ENCODE data around the gene CCZ1.
"Not testable (repeated sequence)": the region's sequence is repeated elsewhere in the genome, so short reads cannot be mapped to it uniquely, and the experiment has no call there.

The CCZ1 gene

GRCh38 chr7:5898480-5899224 is at the start of gene CCZ1:
Gene CCZ1, plus strand, starts transcription at chr7:5898733. Its CDS starts 67 bp downstream, at chr7:5898800.
- DNase-seq = peak; percentile 77

DNA sequence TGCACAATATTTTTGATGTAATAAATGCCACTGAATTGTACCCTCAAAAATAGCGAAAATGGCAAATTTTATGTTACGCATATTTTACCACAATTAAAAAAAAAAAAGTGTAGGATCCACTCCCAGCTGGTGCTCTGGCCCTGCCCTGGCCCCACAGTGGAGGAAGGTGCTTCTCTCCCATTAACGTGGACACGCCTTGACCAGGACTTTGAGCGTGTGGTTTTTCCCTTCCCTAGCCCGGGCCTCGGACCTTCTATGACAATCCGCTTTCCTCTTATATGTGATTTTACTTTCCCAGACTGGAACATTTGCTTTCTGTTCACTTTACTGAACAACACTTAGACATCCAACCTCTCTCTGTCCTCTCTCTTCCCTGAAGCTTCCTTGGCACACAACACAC is 47.6 kb upstream of the CCZ1 start:
- DNase-seq = no peak

- no peak for DNase-seq
These were observed 43.8 kb upstream of the CCZ1 start for GRCh38 chr7:5854738-5855137.

DNA sequence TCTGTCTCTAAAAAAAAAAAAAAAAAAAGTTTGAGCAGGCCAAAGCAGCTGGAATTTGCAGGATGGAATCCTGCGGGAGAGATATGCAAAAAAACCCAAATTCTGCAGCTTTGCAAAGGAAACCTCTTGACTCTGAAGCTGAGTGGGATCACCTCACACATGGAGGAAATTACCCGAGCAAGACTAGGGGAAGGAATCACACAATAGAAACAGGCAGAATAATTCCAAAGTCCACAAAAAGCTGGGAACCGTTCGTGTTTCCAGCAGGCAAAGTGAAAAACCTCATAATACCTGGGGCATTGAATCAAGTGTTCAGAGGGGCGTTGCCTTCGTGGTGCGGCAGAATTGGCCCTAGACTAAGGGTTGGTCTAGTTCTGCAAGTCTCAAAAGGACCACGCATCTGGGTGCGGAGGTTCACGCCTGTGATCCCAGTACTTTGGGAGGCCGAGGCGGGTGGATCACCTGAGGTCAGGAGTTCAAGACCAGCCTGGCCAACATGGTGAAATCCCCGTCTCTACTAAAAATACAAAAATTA is 41.4 kb upstream of the CCZ1 start:
- not testable (repeated sequence) for DNase-seq

- peak; percentile 18 for DNase-seq
These were observed 40.0 kb upstream of the CCZ1 start for GRCh38 chr7:5858494-5858893.

- DNase-seq = not testable (repeated sequence)
These were observed 37.3 kb upstream of the CCZ1 start for GRCh38 chr7:5861281-5861680.

DNA sequence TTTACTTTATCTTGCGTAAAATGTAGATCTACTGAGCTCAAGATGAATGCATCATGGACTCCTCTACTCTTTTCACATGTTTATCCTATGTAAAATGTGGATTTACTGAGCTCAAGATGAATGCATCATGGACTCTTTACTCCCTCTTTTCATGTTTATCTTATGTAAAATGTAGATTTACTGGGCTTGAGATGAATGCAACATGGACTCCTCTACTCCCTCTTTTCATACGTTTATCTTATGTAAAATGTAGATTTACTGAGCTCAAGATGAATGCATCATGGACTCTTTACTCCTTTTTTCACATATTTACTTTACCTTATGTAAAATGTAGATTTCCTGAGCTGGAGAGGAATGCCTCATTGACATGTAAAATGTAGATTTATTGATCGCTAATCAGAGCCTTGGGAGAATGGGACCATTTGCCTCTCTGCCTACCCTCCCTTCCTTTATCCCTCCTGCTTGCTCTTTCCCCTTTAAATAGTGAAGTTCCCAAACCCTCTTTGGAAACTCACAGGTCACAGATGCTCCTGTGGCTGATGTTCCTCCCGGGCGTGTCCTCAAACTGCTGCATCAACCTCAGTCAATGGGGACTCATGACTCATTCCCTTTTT is 35.7 kb upstream of the CCZ1 start:
- DNase-seq = not testable (repeated sequence)

GRCh38 chr7:5865279-5865931 is 33.1 kb upstream of the CCZ1 start:
- not testable (repeated sequence) for DNase-seq

DNA sequence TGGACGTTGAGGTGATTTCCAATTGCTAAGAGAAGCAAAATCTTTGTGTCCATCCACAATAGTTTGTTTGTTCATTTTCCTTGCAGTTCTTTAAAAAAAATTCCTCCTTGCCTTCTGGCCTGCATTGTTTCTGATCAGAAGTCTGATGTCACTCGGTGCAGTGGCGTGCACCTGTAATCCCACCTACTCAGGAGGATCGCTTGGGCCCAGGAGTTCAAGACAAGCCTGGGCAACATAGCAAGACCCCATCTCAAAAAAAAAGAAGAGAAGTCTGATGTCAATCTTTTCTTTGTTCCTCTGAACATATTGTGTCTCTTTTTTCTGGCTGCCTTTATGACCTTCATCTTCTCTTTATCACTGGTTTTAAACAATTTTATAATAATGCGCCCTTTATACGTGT is 31.5 kb upstream of the CCZ1 start:
- DNase-seq = no peak

GRCh38 chr7:5868928-5869341 is 29.6 kb upstream of the CCZ1 start:
- not testable (repeated sequence) for DNase-seq

- DNase-seq = no peak
These were observed 28.8 kb upstream of the CCZ1 start for GRCh38 chr7:5869691-5870090.

- DNase-seq = no peak
These were observed 28.2 kb upstream of the CCZ1 start for GRCh38 chr7:5870311-5870710.

GRCh38 chr7:5872326-5872725 is 26.2 kb upstream of the CCZ1 start:
- no peak for DNase-seq

- not testable (repeated sequence) for DNase-seq
These were observed 18.9 kb upstream of the CCZ1 start for GRCh38 chr7:5879591-5879990.

GRCh38 chr7:5880106-5880505 is 18.4 kb upstream of the CCZ1 start:
- DNase-seq = not testable (repeated sequence)

- DNase-seq = not testable (repeated sequence)
These were observed 14.1 kb upstream of the CCZ1 start for GRCh38 chr7:5884431-5884830.

- DNase-seq = not testable (repeated sequence)
These were observed 10.5 kb upstream of the CCZ1 start for GRCh38 chr7:5888021-5888420.

DNA sequence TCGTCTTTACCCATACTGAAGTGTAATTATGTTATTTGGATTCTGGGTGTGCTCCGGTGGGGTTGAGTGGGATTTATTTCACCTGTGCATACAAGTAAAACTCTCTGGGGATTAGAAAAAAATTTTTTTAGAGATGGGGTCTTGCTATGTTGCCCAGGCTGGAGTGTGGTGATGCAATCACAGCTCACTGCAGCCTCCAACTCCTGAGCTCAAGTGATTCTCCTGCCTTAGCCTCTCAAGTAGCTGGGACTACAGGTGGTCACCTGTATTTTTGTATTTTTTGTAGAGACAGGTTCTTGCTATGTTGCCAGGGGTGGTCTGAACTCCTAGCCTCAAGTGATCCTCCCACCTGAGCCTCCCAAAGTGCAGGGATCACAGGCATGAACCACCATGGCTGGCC is 8.3 kb upstream of the CCZ1 start:
- not testable (repeated sequence) for DNase-seq

GRCh38 chr7:5892498-5892897 is 6.0 kb upstream of the CCZ1 start:
- DNase-seq = no peak

DNA sequence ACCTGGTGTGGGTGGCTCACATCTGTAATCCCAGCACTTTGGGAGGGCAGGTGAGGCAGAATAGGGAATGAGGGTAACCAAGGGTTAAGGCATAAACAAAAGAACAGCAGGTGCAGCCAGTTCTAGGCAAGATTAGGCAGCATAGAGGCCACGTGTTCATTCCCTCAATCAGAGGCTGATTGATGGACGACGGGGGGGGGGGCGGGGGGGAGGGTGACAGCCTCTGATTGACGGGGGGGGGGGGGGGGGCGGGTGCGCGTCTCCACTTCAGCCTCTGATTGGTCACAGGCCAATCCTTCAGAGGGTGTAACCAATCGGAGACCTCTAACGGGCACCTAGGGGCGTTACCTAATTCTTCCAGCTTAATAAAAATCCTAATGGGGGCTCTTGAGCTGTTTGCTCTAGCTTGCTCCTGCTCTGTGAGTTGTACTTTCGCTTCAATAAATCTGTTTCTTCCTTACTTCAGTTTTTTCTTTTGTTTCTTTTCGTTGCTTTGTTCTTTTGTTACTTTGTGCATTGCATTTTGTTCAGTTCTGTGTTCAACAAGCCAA is 1.1 kb upstream of the CCZ1 start:
- not testable (repeated sequence) for DNase-seq

DNA sequence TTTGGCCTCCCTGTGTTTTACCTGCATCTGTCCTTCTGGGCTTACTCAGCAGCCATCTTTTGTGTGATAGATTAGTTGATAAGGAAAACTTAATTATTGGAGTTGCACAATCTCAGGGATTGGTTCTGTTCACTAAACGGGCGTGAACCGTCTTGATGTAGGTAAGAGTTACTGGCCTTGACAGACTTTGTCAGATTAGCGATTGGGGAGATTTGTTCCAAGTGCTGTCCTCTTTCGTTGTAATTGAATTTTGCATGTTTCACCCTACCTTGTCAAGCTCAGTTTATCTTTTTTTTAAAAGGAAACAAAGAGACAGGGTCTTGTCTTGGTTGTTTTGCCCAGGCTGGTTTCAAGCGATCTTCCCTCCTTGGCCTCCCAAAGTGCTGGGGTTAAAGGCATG is 4.5 kb downstream of the CCZ1 start:
- not testable (repeated sequence) for DNase-seq

DNA sequence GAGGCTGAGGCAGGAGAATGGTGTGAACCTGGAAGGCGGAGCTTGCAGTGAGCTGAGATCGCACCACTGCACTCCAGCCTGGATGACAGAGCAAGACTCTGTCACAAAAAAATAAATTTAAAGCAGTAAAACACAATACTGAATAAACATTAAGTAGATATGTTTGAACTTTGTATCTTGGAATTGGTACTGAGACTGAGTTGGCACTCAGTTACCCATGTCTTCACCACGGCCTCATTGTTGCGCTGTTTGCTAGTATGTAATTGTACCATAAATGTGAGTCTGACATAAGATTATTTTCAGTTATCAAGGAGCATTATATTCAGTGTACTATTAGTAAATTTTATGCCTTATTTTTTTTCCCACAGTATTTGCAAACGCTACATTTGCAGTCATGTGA is 6.2 kb downstream of the CCZ1 start:
- not testable (repeated sequence) for DNase-seq

DNA sequence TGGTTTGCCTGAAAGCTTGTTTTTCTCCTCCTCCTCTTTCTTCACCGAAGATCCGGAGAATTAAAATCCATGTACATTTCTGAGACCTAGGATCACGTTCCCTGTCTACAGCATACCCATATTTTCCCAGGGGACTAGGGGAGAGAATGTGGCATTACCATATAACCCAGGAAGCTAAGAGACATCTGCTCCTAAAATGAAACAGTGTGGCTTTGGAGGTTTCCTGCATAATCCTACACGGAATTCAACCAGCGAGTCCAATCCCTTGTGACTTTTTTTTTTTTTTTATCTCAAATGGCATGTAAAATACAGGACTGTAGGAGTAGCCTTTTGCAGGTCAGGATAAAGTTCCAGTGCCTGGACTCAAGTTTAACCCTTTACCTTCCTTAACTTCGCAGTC is 10.3 kb downstream of the CCZ1 start:
- not testable (repeated sequence) for DNase-seq

Data from activated CD4-positive, alpha-beta T cell treated with anti-CD3 and anti-CD28 coated beads for 1 hour (primary cell).